Dermis lymphatic vessel endothelial cell (primary cell): ENCODE results near the gene MFSD8. TPM values are rescaled to one million over a fixed set of nuclear protein-coding genes. Genes with fewer than 3 reads are reported as not detected.

Experiments used
- total RNA-seq: library from RNA; depleted of rRNA; stranded (reverse); fragments of >200 nt; gene quantifications from 2 replicates; pipeline ENCODE4 v1.2.1, GENCODE V29; 2014

MFSD8 gene
- total RNA-seq, result 17.3 and 19.4 TPM in 2 replicates

GRCh38 chr4:127965062-127965802 lies at the start of gene MFSD8, which contains the start of gene ABHD18:
MFSD8 (minus strand) TSS chr4:127965173; CDS start chr4:127965133, 40 bp downstream.
ABHD18 (plus strand) TSS chr4:127965406; CDS start chr4:127982956, 17,550 bp downstream.

GRCh38 chr4:127880763-127881562 lies 84.0 kb downstream of the MFSD8 start, which contains the start of gene PLK4:
PLK4 (plus strand) TSS chr4:127880893; CDS start chr4:127881135, 242 bp downstream.

Other genes with a start within 250 kb of the MFSD8 start
- gene SLC25A31, start 234.8 kb downstream of the MFSD8 start, total RNA-seq, result not detected in 2 replicates
- gene HSPA4L, start 182.9 kb downstream of the MFSD8 start, total RNA-seq, result 1.1 and 2.1 TPM in 2 replicates
- 3.6 and 3.8 TPM in 2 replicates for gene PLK4, start 84.3 kb downstream of the MFSD8 start, total RNA-seq
- 7.6 and 9.5 TPM in 2 replicates for gene ABHD18, start 233 bp upstream of the MFSD8 start, total RNA-seq
- gene LARP1B, start 96.1 kb upstream of the MFSD8 start, total RNA-seq, result 13.4 and 13.5 TPM in 2 replicates